ENCODE measurements around the gene ITPRID1. TPM values are rescaled to one million over a fixed set of nuclear protein-coding genes. Genes with fewer than 3 reads are reported as not detected.
"Not testable (repeated sequence)": the region's sequence is repeated elsewhere in the genome, so short reads cannot be mapped to it uniquely, and the experiment has no call there.

ITPRID1 gene
- total RNA-seq, 2 experiments from 2014 or later: not detected

GRCh38 chr7:31493714-31494181, 20.1 kb upstream of the ITPRID1 start:
- no peak overlapping the region for H3K4me3 Mint-ChIP-seq
- no peaks in the 10 kb centered on the region for H3K27me3 Mint-ChIP-seq
- no peaks in the 10 kb centered on the region for H3K9me3 Mint-ChIP-seq
- H3K4me1 Mint-ChIP-seq: no peaks in the 10 kb centered on the region
- no peaks in the 10 kb centered on the region for H3K36me3 Mint-ChIP-seq
- no peak overlapping the region for H3K27ac Mint-ChIP-seq
- no peak for DNase-seq

GRCh38 chr7:31494421-31494820, 19.5 kb upstream of the ITPRID1 start:
- no peaks in the 10 kb centered on the region for H3K9me3 Mint-ChIP-seq
- no peaks in the 10 kb centered on the region for H3K27me3 Mint-ChIP-seq
- no peak for DNase-seq
- no peaks in the 10 kb centered on the region for H3K36me3 Mint-ChIP-seq
- no peak overlapping the region for H3K27ac Mint-ChIP-seq
- H3K4me3 Mint-ChIP-seq: no peak overlapping the region
- H3K4me1 Mint-ChIP-seq: no peaks in the 10 kb centered on the region

- H3K27ac Mint-ChIP-seq: no peak overlapping the region
- H3K9me3 Mint-ChIP-seq: no peaks in the 10 kb centered on the region
- H3K36me3 Mint-ChIP-seq: no peaks in the 10 kb centered on the region
- no peaks in the 10 kb centered on the region for H3K4me1 Mint-ChIP-seq
- no peaks in the 10 kb centered on the region for H3K27me3 Mint-ChIP-seq
- no peak overlapping the region for H3K4me3 Mint-ChIP-seq
- DNase-seq: no peak
These were observed 18.2 kb upstream of the ITPRID1 start for GRCh38 chr7:31495653-31496052.

GRCh38 chr7:31497516-31497915, 16.4 kb upstream of the ITPRID1 start:
- Mint-ChIP-seq H3K9me3 (no peaks in the 10 kb centered on the region), H3K27ac (no peak overlapping the region), H3K4me3 (no peak overlapping the region), H3K36me3 (no peaks in the 10 kb centered on the region), H3K4me1 (no peaks in the 10 kb centered on the region), H3K27me3 (no peaks in the 10 kb centered on the region)
- no peak for DNase-seq

GRCh38 chr7:31500656-31501055, 13.2 kb upstream of the ITPRID1 start:
- Mint-ChIP-seq H3K36me3 (no peaks in the 10 kb centered on the region), H3K27ac (no peak overlapping the region), H3K4me1 (no peaks in the 10 kb centered on the region), H3K4me3 (no peak overlapping the region), H3K9me3 (peaks cover 3% of the 10 kb centered on the region), H3K27me3 (no peaks in the 10 kb centered on the region)
- no peak for DNase-seq

- H3K4me3 Mint-ChIP-seq: no peak overlapping the region
- H3K36me3 Mint-ChIP-seq: no peaks in the 10 kb centered on the region
- H3K9me3 Mint-ChIP-seq: peaks cover 5% of the 10 kb centered on the region
- H3K4me1 Mint-ChIP-seq: no peaks in the 10 kb centered on the region
- DNase-seq: no peak
- no peak overlapping the region for H3K27ac Mint-ChIP-seq
- no peaks in the 10 kb centered on the region for H3K27me3 Mint-ChIP-seq
These were observed 5.1 kb upstream of the ITPRID1 start for GRCh38 chr7:31508823-31509222.

GRCh38 chr7:31512166-31512565, 1.7 kb upstream of the ITPRID1 start:
- DNase-seq: no peak
- H3K27ac Mint-ChIP-seq: no peak overlapping the region
- H3K36me3 Mint-ChIP-seq: no peaks in the 10 kb centered on the region
- no peaks in the 10 kb centered on the region for H3K27me3 Mint-ChIP-seq
- H3K4me1 Mint-ChIP-seq: no peaks in the 10 kb centered on the region
- H3K4me3 Mint-ChIP-seq: no peak overlapping the region
- peaks cover 2% of the 10 kb centered on the region for H3K9me3 Mint-ChIP-seq

GRCh38 chr7:31516680-31517502, 3.0 kb downstream of the ITPRID1 start:
- Mint-ChIP-seq H3K36me3 (no peaks in the 10 kb centered on the region), H3K9me3 (peaks cover 3% of the 10 kb centered on the region), H3K4me1 (no peaks in the 10 kb centered on the region), H3K27me3 (no peaks in the 10 kb centered on the region), H3K27ac (no peak overlapping the region), H3K4me3 (no peak overlapping the region)
- DNase-seq: no peak

GRCh38 chr7:31517513-31517912, 3.6 kb downstream of the ITPRID1 start:
- no peak for DNase-seq
- H3K27ac Mint-ChIP-seq: no peak overlapping the region
- no peaks in the 10 kb centered on the region for H3K4me1 Mint-ChIP-seq
- H3K4me3 Mint-ChIP-seq: no peak overlapping the region
- H3K36me3 Mint-ChIP-seq: no peaks in the 10 kb centered on the region
- H3K27me3 Mint-ChIP-seq: no peaks in the 10 kb centered on the region
- H3K9me3 Mint-ChIP-seq: peaks cover 3% of the 10 kb centered on the region

GRCh38 chr7:31518766-31519165, 4.9 kb downstream of the ITPRID1 start:
- DNase-seq: no peak
- Mint-ChIP-seq H3K36me3 (no peaks in the 10 kb centered on the region), H3K9me3 (peaks cover 3% of the 10 kb centered on the region), H3K27ac (no peak overlapping the region), H3K4me1 (no peaks in the 10 kb centered on the region), H3K27me3 (no peaks in the 10 kb centered on the region), H3K4me3 (no peak overlapping the region)

GRCh38 chr7:31521336-31522010, 7.6 kb downstream of the ITPRID1 start:
- Mint-ChIP-seq H3K9me3 (peaks cover 3% of the 10 kb centered on the region), H3K4me3 (no peak overlapping the region), H3K27ac (no peak overlapping the region), H3K36me3 (no peaks in the 10 kb centered on the region), H3K4me1 (no peaks in the 10 kb centered on the region), H3K27me3 (no peaks in the 10 kb centered on the region)
- DNase-seq: no peak

- no peaks in the 10 kb centered on the region for H3K9me3 Mint-ChIP-seq
These were observed 13.0 kb downstream of the ITPRID1 start for GRCh38 chr7:31526864-31527263.

GRCh38 chr7:31529103-31529502, 15.2 kb downstream of the ITPRID1 start:
- DNase-seq: no peak
- Mint-ChIP-seq H3K4me3 (no peak overlapping the region), H3K36me3 (no peaks in the 10 kb centered on the region), H3K4me1 (no peaks in the 10 kb centered on the region), H3K27me3 (no peaks in the 10 kb centered on the region), H3K9me3 (no peaks in the 10 kb centered on the region), H3K27ac (no peak overlapping the region)

More at GRCh38 chr7:31526864-31527263, 13.0 kb downstream of the ITPRID1 start:
- H3K4me3 Mint-ChIP-seq: no peak overlapping the region
- H3K27me3 Mint-ChIP-seq: no peaks in the 10 kb centered on the region
- no peaks in the 10 kb centered on the region for H3K36me3 Mint-ChIP-seq
- H3K27ac Mint-ChIP-seq: no peak overlapping the region
- no peak for DNase-seq
- H3K4me1 Mint-ChIP-seq: no peaks in the 10 kb centered on the region

GRCh38 chr7:31540651-31541185, 26.8 kb downstream of the ITPRID1 start:
- H3K4me3 Mint-ChIP-seq, H3K27ac Mint-ChIP-seq, H3K27me3 Mint-ChIP-seq, H3K9me3 Mint-ChIP-seq, H3K4me1 Mint-ChIP-seq, H3K36me3 Mint-ChIP-seq, DNase-seq: not testable (repeated sequence)

GRCh38 chr7:31545549-31545948, 31.7 kb downstream of the ITPRID1 start:
- no peak for DNase-seq
- H3K27ac Mint-ChIP-seq: no peak overlapping the region
- no peaks in the 10 kb centered on the region for H3K9me3 Mint-ChIP-seq
- no peaks in the 10 kb centered on the region for H3K4me1 Mint-ChIP-seq
- H3K36me3 Mint-ChIP-seq: no peaks in the 10 kb centered on the region
- H3K27me3 Mint-ChIP-seq: no peaks in the 10 kb centered on the region
- H3K4me3 Mint-ChIP-seq: no peak overlapping the region

Measured in activated naive CD8-positive, alpha-beta T cell treated with anti-CD3 and anti-CD28 coated beads for 36 hours (primary cell).